Fibroblast of the conjunctiva (primary cell): ENCODE data around the gene GGA3.
A peak's percentile ranks its signal among the peaks of the same experiment; 100 is the strongest.
"Not testable (repeated sequence)": the region's sequence is repeated elsewhere in the genome, so short reads cannot be mapped to it uniquely, and the experiment has no call there.

Experiments
- DNase-seq: peaks from one replicate; pipeline ENCODE4 v3.0.0-alpha.2; 2010; ENCODE audit warnings: low read depth

The GGA3 gene, protein sequence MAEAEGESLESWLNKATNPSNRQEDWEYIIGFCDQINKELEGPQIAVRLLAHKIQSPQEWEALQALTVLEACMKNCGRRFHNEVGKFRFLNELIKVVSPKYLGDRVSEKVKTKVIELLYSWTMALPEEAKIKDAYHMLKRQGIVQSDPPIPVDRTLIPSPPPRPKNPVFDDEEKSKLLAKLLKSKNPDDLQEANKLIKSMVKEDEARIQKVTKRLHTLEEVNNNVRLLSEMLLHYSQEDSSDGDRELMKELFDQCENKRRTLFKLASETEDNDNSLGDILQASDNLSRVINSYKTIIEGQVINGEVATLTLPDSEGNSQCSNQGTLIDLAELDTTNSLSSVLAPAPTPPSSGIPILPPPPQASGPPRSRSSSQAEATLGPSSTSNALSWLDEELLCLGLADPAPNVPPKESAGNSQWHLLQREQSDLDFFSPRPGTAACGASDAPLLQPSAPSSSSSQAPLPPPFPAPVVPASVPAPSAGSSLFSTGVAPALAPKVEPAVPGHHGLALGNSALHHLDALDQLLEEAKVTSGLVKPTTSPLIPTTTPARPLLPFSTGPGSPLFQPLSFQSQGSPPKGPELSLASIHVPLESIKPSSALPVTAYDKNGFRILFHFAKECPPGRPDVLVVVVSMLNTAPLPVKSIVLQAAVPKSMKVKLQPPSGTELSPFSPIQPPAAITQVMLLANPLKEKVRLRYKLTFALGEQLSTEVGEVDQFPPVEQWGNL

DNA sequence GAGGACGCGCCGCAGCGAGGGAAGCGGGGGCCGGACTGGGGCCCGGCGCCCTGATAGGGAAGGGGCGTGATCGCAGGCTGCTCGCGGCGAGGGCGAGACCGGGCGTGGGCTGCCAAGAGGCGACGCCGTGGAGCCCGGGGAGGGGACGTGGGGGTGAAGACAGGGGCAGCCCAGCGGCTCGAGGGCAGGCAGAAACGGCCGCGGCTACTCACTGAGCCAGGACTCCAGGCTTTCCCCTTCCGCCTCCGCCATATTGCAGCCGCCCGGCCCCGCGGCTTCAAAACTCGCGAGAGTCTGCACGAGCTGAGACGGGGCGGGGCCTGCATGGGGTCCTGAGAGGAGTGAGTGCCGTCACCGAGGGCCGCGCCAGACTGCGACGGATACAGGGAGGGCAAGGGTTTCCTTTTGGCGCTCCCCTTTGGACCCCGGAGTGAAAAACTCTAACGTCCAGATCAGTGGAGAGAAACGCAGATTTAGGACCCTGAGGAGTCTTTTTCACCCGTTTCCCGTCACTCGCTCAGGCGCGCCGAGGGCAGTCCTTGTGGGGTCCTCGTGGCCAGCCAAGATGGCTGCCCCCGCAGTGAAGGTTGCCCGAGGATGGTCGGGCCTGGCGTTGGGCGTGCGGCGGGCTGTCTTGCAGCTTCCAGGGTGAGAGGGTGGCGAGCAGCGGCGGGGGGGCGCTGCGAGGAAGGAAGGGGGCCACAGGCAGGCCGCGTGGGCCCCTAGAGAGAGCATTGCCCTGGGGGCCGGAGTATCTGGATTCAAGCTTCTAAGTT is at the start of gene GGA3, which contains the start of gene MRPS7:
GGA3 (minus strand) TSS at position 271 of the 776 bp plus-strand sequence; CDS start at position 252, 19 bp downstream.
MRPS7 (plus strand) TSS at position 544 of the 776 bp plus-strand sequence; CDS start at position 566, 22 bp downstream.
- DNase-seq: peak; percentile 84

GRCh38 chr17:75308732-75309629 is 47.6 kb upstream of the GGA3 start:
- DNase-seq: no peak

GRCh38 chr17:75307957-75308731 is 46.7 kb upstream of the GGA3 start:
- DNase-seq: no peak

GRCh38 chr17:75301502-75302206 is 40.2 kb upstream of the GGA3 start:
- DNase-seq: no peak

DNA sequence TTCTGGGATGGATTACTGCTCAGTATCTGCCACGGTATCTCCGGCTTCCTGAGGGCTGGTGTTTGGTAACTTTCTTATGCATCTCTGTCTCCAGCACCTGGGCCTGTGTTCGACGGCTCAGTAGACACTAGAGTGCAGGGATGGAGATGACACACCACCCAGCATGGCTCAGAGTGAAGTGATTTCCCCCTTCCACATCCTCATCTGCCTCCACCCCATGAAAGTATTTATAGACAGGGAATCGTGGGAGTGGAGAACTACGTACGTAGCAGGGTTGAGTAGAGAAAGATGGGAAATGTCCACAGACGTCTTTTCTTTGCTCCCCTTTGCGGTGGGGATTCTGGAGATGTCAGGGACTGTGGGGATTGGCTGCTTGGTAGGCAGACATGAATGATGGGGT is 39.6 kb upstream of the GGA3 start:
- DNase-seq: no peak

GRCh38 chr17:75300280-75300679 is 38.9 kb upstream of the GGA3 start:
- no peak for DNase-seq

DNA sequence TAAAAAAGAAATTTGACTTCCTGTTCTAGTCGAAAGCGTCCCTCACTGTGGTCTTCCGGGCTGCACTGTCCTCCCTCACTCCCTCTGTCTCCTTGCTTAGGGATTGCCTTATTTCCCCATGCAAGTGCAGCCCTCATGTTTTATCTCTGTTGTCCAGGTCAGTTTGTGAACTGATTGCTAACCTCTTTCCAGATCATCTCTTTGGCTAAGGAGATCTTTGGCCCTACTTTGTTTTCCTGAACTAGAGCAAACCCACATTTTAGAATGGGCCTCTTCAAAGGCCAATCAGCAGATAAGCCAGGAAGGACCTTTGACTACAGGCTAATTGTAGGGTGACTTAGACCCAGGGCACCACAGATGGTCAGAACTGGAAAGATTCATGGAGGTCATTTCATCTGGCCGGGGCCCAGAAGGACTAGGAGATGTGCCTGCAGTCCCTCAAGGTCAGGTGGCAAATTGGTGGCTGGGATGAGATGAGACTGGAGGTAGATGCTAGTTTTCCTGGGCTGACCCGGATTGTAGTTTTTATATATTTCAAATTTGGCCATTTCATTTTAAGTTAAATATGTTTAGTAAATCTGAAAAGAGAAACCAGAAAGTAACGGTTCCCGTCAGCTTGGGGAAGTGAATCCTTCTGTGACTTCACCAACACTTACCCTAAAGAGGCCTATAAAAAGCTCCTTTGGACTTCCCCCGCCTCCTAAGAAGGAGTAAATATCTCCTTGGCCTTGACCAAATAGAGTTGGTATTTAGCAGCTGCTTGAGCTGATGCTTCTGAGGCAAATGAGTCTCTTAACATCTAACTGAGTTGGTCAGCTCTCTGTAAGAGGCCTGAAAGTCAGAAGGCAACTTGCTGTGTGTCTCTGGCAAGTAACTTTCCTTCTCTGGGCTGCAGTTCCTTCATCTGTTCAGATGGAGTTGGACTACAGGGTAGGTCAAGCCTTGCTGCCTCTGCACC is 34.1 kb upstream of the GGA3 start:
- no peak for DNase-seq

DNA sequence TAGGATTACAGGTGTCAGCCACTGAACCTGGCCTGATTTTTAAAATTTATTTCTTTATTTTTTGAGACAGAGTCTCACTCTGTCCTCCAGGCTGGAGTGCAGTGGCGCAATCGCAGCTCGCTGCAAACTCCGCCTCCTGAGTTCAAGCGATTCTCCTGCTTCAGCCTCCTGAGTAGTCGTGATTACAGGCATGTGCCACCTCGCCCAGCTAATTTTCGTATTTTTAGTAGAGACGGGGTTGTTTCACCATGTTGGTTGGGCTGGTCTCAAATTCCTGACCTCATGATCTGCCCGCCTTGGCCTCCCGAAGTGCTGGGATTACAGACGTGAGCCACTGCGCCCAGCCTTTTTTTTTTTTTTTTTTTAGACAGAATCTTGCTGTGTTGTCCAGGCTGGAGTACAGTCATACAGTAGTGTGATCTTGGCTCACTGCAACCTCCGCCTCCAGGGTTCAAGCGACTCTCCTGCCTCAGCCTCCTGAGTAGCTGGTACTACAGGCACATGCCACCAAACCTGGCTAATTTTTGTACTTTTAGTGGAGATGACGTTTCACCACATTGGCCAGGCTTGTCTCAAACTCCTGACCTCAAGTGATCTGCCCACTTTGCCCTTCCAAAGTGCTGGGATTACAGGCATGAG is 31.5 kb upstream of the GGA3 start:
- not testable (repeated sequence) for DNase-seq

DNA sequence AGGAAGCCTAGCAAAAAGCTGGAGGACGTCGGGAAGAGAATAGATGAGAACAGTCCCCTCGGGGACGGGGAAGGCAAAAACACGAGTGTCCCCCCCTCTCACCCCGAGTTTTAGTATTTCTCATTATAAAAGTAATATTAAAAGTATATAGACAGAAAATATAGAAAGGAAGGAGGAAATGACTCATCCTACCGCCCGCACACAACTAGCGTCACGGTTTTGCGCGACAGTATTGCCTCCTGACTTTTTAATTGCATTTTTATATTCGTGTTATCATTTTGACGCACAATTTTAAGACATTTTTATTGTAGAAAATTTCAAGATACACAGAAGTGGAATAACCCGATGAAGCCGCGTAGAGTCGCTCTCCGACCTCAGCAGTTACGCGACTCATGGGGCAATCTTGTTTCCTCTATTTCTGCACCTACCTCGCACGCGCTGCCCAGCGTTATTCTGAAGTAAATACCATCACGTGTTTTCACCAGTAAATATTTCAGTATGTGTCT is 28.5 kb upstream of the GGA3 start:
- DNase-seq: no peak

DNA sequence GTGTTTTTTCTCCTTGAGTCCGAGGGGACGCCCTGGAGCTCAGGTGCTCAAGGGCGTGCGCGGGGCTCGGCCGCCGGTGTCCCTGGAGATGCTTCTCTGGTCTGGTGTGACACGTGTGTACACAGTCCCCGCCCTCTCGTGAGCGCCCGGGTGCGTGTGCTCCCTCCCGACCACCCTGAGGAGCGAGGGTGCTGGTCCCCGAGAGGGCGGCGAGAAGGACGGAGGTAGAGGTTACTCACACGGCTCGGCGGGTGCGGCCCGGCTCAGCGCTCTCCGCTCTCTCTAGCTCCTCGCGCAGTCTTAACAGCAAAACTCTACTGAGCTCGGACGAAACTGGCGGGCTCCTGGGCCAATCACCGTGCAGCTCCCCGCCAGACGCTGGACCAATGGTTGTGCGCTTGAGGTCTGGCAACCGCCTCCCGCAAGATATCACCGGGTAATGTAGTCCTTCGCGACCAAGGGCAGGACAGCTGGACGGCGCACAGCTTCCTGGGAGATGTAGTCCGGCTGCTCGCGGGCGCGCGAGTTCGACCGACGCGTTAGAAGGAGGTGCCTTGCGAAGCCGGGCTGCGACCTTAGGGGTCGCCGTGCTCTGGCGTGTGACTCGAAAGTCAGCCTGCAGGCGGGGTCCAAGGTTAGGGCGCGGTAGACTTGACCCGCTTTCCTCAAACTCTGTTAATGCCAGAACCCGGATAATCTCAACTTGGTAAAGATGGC is 27.9 kb upstream of the GGA3 start, which contains the start of gene SLC25A19:
SLC25A19 (minus strand) TSS at position 319 of the 717 bp plus-strand sequence. CDS start 2,669 bp downstream, outside the sequence.
- DNase-seq: peak; percentile 97

DNA sequence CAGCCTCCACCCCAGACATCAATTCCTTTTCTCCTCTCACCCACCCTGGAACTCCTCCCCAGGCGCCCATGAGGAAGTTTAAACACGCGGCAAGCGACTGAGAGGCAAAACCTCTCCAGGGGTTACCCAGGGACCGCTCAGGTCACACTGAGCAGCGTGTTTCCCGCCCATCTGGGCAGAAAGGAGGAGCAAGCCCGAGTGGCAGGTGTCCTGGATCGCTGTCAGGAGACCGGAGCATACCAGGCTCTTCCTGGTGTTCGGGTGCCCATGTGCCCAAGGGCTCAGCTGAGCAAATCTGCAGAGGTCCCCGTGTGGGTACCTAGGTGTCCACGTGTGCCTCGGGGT is 27.3 kb upstream of the GGA3 start:
- no peak for DNase-seq

DNA sequence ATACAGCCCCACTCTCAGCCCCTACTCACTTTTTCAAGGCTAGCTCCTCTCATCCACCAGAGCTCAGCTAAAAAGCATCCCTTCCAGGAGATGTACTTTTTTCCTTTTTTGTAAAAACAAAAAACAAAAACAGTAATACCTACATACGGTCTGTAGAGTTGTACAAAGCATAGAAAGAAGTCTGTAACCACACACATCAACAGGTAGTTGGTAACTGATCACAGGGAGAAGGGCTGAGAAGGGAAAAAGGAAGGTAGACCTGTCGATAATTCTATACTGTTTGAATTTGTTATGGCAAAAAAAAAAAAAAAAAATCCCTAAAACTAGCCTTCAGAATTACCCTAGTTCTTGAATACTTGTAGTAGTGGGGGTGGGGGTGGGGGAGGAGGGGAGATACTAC is 27.0 kb upstream of the GGA3 start:
- no peak for DNase-seq

GRCh38 chr17:75287221-75287620 is 25.8 kb upstream of the GGA3 start:
- DNase-seq: no peak

GRCh38 chr17:75285123-75285522 is 23.7 kb upstream of the GGA3 start:
- no peak for DNase-seq

DNA sequence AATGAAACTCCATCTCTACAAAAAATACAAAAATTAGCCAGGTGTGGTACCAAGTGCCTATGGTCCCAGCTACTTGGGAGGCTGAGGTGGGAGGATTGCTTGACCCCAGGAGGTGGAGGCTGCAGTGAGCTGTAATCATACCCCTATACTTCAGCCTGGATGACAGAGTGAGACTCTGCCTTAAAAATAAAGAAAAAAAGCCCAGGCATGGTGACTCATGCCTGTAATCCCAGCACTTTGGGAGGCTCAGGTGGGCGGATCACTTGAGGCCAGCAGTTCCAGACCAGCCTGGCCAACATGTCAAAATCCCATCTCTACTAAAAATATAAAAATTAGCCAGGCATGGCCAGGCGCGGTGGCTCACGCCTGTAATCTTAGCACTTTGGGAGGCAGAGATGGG is 18.8 kb upstream of the GGA3 start:
- not testable (repeated sequence) for DNase-seq

DNA sequence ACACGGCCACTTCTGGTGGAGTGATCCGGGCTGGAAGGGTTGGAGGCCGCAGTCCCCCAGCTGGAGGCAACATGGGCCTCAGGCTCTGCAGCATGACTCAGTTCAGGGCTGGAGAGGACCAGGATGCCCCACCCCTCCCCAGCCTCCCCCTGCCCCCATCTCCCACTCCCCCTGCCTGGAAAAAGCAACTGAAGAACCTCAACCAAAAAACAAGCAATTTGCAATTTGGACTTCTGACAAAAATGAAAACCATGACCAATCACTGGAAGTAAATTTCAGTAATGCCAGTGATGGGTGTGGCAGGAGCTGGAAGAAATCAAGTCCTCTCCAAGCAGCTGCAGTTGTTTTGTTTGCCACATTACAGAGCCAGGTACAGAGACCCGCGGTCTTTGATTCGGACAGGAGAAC is 16.3 kb upstream of the GGA3 start:
- DNase-seq: no peak

DNA sequence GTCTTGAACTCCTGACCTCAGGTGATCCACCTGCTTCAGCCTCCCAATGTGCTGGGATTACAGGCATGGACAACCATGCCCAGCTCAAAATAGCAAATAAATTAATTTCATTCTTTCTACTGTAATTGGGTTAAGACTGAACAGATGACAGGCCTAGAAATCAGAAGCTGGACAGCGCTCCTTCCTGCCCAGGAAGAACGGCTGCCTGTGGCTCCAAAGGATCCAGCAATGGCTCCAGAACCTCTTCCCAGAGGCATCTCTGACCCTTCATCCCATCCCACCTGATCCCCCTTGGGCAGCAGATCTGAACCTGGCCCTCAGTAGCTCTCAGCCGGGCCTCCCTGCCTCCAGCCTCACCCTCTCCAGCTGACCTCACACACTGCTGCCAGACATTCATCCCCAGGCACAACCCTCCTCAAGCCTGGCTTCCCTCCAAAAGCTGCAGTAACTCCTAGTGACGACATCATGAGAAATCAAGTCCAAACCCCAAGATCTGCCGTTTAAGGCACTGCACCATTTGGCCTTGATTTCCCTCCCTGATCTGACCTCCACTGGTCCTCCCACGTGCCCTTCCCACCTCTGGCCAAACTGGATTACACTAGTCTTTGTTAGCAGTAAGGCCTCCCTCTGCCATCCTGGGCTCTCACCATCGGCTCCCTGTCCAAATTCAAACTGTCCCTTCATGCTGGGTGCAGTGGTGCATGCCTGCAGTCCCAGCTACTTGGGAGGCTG is 12.7 kb upstream of the GGA3 start:
- peak; percentile 75 for DNase-seq
